CD4-positive, alpha-beta T cell treated with Interleukin-1 beta for 1 hour (primary cell): ENCODE results near the gene ENKUR.

ENCODE experiments used
- DNase-seq, 2 donors: peaks; one replicate each; pipeline ENCODE4 v3.0.0-alpha.2; 2020 to 2022

Gene ENKUR, protein sequence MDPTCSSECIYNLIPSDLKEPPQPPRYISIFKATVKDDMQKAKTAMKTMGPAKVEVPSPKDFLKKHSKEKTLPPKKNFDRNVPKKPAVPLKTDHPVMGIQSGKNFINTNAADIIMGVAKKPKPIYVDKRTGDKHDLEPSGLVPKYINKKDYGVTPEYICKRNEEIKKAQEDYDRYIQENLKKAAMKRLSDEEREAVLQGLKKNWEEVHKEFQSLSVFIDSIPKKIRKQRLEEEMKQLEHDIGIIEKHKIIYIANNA

DNA sequence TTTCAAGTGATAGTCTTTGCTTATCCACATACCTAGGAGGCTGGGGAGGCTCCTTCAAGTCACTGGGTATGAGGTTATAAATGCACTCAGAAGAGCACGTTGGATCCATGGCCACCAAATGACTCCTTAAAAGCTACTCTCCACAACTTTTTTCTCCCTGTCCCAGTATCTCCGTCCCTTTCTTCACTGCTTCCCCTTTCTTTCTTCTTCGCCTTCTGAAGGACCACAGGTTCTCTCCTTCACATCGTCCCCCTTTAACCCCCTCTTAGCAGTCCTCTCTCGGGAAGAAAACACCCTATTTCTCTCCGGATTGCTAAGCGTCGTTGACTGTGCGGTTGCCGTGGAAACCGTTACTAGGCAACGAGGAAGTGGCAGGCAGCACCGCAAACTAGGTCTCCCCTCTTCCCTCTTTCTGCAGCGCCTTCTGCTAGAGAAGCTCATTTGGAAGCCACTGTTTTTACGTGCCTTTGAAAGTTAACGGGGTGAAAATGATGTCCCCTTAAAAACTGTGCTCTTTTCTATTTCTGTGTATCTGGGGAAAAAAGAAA, at the start of gene ENKUR:
ENKUR (minus strand) TSS at position 331 of the 548 bp plus-strand sequence; CDS start at position 109, 222 bp downstream.
- peak; percentile 93 for DNase-seq

DNA sequence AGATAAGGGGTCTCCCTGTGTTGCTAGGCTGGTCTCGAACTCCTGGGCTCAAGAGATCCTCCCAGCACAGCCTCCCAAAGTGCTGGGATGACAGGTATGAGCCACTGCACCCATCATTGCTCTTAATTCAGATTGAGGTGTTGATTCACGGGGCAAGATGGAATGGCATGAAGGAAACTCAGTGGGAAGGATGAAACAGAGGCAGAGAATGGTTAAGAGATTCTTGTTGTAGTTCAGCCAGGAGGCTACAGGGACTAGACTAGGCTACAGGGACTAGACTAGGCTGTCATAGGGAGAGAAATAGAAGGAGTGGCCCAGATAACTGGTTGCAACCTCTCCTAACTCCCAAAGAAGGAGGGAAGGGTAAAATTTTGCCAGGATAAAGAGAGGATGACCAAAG, 48.4 kb upstream of the ENKUR start:
- no peak for DNase-seq

DNA sequence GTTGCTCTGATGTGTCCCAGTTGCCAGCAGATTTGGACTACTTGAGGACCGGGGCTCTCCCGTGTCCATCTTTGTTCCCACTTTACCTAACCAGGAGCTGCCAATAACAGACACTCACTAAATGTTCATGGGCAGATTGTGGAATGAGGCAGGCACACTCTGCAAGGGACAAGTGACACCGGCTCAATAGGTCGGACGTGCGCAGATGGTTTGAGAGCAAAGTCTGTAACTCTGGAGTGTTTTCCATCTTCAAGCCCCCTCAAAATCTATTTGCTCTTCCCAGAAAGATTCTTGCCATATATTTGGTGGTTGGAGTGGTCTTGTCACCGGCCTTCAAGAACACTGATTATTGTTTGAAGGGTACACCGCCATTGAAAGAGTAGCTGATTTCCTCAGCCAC, 47.7 kb upstream of the ENKUR start:
- DNase-seq: no peak

DNA sequence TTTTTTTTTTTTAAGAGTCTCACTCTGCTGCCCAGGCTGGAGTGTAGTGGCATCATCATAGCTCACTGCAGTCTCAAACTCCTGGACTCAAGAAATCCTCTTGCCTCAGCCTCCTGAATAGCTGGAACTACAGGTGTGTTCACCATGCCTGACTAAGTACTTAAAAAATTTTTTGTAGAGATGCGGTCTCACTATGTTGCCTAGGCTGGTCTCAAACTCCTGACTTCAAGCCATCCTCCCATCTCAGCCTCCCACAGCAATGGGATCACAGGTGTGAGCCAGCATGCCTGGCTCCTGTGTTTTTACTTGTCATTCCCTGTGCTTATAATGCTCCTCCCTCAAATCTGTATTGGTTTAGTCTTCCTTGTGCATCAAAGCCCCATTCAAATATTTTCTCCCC, 47.2 kb upstream of the ENKUR start:
- DNase-seq: no peak

DNA sequence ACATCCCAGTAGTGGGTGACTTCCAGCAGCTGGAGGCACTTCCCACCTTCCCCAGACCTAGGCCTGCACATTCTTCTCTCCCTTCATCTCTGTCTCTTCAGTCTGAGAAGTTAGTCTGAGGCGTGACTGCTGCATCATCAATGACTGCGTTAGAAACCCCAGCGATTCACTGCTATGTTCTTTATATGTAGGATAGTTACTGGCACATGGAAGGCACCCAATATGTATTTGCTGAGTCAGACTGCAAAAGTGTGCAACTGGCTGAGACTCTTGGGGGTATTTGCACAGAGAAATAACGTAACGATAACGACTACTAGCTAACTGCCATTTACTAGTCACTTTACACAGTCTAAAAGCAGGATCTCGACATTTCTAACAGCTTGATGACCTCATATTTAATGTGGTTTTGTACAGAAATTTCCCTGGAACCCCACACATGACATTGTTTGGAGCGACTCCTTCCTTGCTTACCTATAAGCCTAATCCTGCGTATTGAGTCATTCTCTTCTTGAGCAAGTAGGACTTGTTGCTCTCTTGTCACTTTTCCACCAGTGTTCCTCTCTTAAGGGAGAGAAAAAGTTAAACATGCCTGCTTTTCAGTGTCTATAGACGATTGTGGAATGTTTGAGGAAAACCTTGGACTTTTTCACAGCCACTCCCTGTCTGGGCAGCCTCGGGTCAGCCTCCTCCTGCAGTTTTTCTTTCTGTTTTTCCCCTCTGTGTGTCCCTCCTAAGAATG, 45.9 kb upstream of the ENKUR start:
- DNase-seq: no peak

DNA sequence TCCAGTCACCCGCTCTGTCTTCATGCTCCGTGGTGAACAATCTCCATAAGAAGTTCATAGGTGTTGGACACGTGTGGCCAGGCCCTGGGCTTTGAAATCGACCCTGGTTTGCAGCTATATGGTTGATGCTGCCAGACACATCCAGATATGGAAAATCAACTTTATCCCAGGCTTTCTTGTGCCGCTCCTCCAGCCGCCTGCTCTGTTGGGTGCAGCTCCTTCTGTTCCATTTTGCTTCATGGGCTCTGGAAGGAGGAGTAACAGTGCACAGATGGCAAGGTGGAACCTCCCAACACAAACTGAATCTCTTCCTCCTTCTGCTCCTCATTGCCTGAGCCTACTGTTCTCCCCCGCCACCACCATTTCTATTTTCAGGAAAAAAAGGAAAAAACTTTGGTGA, 45.2 kb upstream of the ENKUR start:
- no peak for DNase-seq

DNA sequence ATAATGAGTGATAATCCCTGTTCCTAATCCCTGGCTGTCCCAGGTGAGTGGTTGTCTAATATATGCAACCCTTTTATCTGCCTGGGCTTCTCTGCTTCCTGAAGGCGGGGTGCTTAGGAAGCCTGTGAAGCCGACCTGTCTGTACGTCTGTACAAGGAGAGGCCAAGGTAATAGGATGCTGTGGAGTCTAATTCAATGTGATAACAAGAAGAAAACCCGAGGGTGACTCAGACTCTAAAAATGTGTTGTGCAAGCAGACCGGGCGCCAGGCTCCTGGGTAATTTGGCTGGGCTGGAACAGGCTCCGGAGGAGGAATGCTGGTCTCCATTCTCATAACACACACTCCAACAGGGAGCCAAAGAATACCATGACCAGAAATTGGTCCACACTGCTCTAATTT, 44.0 kb upstream of the ENKUR start:
- no peak for DNase-seq

DNA sequence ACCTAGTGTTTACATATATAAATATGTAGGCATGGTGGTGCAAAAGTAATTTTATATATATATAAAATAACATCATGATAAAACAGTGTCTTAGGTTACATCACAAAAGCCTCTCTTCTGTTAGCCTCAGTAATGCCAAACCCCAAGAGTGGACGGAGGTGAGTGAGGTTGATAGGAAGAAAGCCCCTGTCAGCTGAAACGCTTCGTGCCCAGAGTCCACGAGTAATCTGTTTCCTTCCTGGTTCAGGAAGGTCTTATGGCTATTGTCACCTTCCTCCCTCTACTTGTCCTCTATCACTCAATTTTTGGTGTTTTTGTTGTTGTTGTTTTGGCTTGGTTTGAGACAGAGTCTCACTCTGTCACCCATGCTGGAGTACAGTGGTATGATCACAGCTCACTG, 41.9 kb upstream of the ENKUR start:
- no peak for DNase-seq

DNA sequence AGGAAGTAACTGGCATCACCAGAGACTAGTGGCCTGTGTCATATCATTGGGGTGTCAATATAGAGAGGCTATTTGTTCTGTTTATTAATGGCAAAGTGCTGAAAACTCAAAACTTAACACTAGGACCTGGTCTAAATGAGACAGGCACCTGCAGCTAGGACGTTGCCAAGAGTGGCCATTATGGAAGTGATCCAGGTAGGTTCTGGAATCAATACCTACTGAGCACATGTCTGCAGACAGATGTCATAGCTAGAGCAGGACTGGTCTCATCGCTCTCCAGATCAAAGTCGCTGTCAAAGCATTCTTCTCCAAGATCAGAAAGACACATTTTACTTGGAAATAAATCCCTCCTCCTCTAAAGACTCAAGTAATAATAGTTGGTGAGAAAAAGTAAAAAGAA, 40.8 kb upstream of the ENKUR start:
- no peak for DNase-seq

DNA sequence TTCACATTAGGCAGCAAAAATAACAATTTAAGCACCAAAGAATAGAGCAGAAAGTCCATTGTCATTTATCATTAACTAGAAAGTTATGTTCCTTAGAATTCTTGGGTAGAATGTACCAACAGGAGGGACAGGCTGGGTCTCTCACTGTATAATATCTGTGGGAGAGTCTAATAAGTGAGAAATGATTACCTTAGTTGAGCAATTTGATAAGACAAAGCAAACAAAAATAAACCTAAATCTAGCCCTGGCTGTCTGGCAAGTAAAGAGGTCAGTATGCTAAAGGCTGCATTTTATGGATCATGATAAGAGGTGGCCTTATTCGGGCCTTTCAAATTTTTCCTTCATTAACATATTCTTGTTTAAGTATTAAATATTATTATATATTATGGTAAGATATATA, 36.1 kb upstream of the ENKUR start:
- DNase-seq: no peak

DNA sequence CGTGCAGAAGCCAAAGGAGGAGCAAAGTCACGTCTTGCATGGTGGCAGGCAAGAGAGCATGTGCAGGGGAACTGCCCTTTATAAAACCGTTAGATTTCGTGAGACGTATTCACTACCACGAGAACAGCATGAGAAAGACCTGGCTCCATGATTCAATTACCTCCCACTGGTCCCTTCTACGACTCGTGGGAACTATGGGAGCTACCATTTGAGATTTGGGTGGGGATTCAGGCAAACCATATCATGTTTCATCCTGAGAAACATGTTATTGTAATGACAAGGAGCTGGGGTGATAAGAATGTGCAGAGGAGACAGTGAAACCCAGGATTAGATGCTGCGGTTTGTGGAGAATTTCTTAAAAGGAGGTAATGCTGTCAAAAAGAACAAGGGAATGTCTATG, 34.4 kb upstream of the ENKUR start:
- DNase-seq: no peak

DNA sequence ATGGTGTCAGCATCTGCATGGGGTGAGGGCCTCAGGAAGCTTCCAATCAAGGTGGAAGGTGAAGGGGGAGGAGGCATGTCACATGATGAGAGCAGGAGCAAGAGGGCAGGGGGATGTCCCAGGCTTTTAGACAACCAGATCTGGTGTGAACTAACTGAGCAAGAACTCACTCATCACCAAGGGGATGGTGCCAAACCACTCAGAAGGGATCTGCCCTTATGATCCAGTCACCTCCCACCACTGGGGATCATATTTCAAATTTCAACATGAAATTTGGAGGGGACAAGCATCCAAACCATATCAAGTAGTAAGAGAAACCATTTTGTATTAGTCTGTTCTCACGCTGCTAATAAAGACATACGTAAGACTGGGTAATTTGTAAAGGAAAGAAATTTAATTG, 34.0 kb upstream of the ENKUR start:
- no peak for DNase-seq

DNA sequence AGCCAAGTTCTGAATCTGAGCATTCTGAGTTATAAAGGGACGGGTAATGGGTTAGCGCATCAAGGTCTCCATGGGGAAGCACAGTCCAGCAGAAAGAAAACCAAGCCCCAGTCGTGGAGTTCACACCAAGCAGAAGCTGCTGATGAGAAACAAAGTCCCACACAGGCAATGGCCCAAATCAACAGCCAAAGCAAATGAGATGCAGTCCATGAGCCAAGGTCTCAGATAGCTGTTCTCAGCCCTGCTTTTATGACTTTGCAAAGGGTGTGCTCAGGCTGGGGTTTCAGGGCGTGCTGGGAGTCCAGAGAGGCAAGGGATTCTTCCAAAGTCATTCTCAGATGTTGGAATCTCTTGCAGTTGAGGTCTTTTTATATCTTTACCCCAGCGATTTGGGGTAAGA, 32.5 kb upstream of the ENKUR start:
- no peak for DNase-seq

DNA sequence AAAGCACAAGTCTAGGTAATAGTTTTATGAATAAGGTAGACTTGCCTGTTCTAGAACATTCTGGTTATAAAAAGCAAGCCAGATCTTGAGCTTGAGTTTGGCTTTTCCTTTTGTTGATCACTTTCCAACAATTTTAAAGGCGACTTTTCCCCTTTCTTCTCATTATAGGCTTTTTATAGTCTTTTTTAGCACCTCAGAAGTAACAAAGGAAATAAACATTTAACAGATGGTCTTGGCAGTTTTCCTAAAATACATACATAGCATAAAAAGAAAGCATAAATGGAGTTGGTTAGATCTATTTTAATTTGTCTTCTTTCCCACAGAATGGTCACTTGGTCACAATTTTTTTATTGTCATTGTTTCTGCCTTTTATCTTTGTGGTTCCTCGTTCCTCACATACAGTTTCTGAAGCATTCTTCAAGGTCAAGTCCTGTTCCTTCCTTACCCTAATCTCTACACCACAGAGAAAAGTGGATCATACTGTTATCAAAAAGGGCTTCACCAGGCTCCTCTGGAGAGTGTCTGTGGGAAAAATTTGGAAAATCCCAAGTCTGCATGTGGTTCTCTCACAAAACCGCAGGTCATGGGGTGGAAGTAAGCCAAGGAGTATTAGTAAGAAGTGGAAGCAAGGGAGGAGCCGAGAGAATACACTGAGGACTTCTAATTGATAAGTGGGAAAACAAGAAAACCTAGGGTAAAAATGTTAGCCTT, 31.8 kb upstream of the ENKUR start:
- DNase-seq: no peak

DNA sequence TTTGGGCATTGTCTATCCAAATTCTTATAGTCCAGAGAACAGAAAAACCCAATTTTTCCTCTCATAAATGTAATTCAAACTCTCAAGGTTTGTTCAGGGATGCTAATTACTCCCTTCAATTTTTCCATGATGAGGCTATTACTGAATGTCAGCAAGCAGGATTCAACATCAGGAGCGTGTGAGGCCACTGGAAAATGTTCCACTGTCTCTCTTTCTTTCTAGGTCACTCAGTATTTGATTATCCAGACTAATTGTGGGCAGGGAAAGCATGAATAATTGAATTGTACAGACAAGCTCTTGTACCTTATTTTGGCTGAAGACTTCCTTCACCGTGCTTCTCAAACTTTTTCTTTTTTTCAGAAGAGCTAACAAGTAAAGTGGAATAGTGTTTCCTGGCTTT, 31.1 kb upstream of the ENKUR start:
- DNase-seq: no peak

DNA sequence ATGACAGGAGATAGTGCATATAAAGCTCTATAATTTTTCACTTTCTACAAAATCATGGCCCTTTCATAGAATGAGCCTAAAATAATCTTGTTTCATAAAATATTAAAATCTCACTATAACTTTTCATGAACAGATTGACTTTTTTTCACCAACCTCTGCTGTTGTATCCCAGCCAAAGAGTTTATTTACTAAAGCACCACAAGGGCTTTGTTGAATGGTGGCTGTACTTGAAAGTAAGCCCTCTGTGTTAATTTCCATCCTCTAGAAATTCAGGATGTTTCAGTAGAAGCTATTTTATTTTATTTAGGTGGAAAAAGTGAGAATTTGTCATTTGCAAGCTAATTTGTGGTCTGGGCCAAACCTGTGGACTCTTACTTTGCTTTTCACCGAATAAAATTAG, 30.7 kb upstream of the ENKUR start:
- no peak for DNase-seq

DNA sequence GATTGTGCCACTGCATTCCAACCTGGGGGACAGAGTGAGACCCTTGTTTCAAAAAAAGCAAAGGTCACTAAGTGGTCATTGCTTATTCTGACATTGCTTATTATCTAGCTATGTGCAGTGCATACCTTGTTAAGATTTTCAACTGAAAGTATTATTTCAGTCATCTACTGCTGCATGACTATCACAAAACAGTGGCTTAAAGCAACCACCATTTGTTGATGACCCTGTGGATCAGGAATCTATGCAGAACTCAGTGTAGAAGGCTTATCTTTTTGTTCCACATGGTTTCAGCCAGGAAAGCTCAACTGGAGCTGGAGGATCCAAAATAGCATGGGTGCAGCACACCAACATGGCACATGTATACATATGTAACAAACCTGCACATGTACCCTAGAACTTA, 23.6 kb upstream of the ENKUR start:
- DNase-seq: no peak

DNA sequence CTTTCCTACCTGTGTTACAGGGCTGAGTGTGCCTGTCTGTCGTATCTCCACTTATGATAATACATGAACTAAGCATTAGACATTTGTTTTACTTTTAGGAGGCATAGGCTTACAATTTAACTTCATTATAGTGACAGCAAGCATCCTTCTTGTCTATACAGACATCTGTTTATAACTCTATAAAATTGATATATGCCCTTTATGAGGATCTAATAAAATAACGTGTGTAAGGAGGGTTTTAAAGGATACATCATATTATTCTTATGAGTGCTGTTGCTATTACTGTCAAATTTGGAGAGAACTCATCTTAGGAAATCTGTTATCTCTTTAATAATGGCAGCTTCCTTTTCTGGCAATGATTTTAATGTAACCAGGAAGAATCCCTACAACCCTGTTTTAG, 22.4 kb upstream of the ENKUR start:
- DNase-seq: no peak

DNA sequence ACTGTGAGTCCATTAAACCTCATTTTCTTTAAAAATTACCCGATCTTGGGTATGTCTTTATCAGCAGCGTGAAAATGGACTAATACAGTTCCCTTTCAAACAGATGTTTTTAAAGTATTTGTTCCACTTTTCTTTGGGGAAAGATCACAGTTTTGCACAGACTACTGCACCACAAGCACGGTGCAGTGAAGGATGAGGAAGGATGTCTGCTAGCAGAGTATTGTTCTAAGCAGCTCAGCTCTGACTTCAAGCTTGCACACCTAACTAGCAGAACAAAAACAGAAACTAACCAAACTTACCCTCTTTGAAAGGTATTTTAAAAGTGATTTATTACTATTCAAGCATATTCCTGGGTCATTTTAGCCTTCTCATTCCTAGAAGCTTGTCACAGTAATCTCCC, 20.4 kb upstream of the ENKUR start:
- DNase-seq: no peak

DNA sequence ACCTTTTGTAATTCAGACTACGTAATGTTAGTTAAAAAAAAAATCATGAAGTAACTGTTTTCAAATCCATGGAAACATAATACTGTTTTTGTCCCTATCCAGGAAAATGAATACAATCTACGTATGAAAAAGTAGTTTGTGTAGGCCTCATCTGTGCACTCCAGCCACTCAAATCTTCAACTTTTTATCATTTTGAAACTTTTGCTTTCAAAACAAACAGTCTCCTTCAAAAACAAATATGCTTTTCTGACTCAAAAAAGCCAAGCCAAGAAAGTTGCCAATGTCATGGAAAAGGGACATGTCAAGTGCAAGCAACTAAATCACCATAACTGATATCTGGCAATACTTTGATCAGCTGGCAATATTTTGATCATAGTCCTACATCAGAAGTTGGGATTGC, 13.6 kb upstream of the ENKUR start:
- no peak for DNase-seq

DNA sequence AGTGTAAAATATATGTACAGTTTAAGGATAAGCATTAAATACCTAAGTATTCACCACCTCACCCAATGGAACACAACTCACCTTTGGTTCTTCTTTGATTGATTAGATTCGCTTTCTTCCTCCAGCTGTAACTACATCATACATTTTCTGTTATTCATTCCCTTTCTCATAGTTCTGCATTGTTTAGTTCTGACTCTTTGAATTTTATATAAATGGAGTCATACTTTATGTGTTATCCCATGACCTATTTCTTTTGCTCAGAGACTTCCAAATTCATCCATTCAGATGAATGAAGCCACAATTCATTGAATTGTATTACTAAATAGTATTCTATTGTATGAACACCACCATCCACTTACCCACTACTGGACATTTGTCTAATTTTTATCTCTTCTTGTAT, 12.8 kb upstream of the ENKUR start:
- no peak for DNase-seq

DNA sequence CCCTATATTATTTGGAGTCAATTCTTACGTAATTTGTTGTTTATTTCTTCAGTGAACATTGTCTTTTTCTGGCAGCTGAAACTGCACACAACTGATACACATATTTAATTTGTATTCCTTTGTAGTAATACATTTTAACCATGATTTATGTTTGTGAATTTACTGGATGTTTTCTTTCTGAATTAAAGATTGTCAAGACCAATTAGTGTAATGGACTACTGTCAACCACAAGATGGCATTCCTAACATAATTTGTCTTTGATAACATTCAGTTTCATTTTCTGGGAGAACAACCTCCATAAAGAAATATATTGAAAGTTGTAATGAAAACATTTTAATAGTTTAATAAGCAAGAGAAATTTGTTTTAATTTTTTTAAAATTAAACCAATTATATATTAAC, 10.5 kb upstream of the ENKUR start:
- DNase-seq: no peak

DNA sequence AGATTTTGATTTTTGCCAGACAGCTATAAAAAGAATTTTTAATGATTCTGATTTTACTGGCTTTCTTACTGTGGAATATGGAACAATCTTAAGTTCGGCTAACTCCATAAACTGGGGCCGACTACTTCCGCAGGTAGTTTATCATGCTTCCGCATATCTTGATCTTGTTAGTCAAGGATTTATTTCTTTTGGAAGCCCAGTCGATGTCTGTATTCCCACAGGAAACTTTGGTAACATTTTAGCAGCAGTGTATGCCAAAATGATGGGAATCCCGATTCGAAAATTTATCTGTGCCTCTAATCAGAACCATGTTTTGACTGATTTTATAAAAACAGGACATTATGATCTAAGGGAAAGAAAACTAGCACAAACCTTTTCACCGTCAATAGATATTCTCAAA, 8.6 kb upstream of the ENKUR start:
- no peak for DNase-seq

DNA sequence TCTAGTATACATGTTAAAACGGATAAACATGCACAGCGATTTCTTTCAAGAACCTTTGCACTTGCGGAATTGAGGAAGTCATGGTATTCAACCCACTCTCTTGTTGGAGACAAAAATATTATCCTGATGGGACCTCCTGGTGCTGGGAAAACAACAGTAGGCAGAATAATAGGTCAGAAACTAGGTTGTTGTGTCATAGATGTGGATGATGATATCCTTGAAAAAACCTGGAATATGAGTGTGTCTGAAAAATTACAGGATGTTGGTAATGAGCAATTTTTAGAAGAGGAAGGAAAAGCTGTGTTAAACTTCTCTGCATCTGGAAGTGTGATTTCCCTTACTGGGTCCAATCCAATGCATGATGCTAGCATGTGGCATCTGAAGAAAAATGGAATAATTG, 7.3 kb upstream of the ENKUR start:
- no peak for DNase-seq
